WTC11 (cell line): Measurements from ENCODE around the gene NCKAP5. TPM values are rescaled to one million over a fixed set of nuclear protein-coding genes. Genes with fewer than 3 reads are reported as not detected.

Source experiments
- ATAC-seq: fragments of 200-7000 bp; cut with Tn5 transposase; 2 replicates; pipeline ENCODE4 v1.10.0; 2021; ENCODE audit warnings: mild to moderate bottlenecking, moderate library complexity
- CTCF ChIA-PET: fragments of 300-600 bp; sonication (Branson Sonifier 250); formaldehyde crosslinking; loops from one replicate; lab custom pipeline; 2021; ENCODE audit warnings: antibody characterized with exemption; lab: Charles Lee
- POLR2A ChIA-PET: fragments of 350-600 bp; sonication (Branson Sonifier 250); formaldehyde crosslinking; loops from one replicate; lab custom pipeline; 2021; ENCODE audit warnings: antibody characterized with exemption; lab: Charles Lee
- DNase-seq: peaks from one replicate; pipeline ENCODE4 v3.0.0; 2021; ENCODE audit warnings: low spot score
- H3K27ac Mint-ChIP-seq: 2 replicates; pipeline ENCODE4 v1.8.0; 2021; ENCODE audit warnings: mixed read lengths
- H3K27me3 Mint-ChIP-seq: 2 replicates; pipeline ENCODE4 v1.8.0; 2021; ENCODE audit warnings: low read depth, mild to moderate bottlenecking, moderate library complexity, mixed read lengths
- H3K36me3 Mint-ChIP-seq: 2 replicates; pipeline ENCODE4 v1.8.0; 2021; ENCODE audit warnings: mixed read lengths
- H3K4me1 Mint-ChIP-seq: 2 replicates; pipeline ENCODE4 v1.8.0; 2022; ENCODE audit warnings: mixed read lengths
- H3K4me3 Mint-ChIP-seq: 2 replicates; pipeline ENCODE4 v1.8.0; 2021; ENCODE audit warnings: mild to moderate bottlenecking, moderate library complexity, mixed read lengths
- H3K9me3 Mint-ChIP-seq: 2 replicates; pipeline ENCODE4 v1.8.0; 2021; ENCODE audit warnings: mixed read lengths
- CBFB ChIP-seq: sonication (generic); formaldehyde crosslinking; IDR thresholded peaks from 2 replicates; pipeline ENCODE4 v1.8.1; 2022; ENCODE audit warnings: mild to moderate bottlenecking, low read depth, missing genetic modification reagents
- CREM ChIP-seq: sonication (generic); formaldehyde crosslinking; IDR thresholded peaks from 2 replicates; pipeline ENCODE4 v1.8.1; 2022; ENCODE audit warnings: mild to moderate bottlenecking, missing genetic modification reagents, moderate library complexity
- FOXK1 ChIP-seq: sonication (generic); formaldehyde crosslinking; IDR thresholded peaks from 2 replicates; pipeline ENCODE4 v1.8.0; 2022; ENCODE audit warnings: mild to moderate bottlenecking, moderate library complexity, missing genetic modification reagents
- IRF2 ChIP-seq: sonication (generic); formaldehyde crosslinking; IDR thresholded peaks from 2 replicates; pipeline ENCODE4 v1.8.0; 2022; ENCODE audit warnings: low read depth, missing genetic modification reagents, borderline replicate concordance
- JAZF1 ChIP-seq: fragments of 250-450 bp; sonication (Bioruptor Pico); IDR thresholded peaks from 2 replicates; pipeline ENCODE4 v1.9.0; 2021; ENCODE audit warnings: moderate library complexity, mild to moderate bottlenecking, inconsistent platforms
- PRRX2 ChIP-seq: fragments of 250-450 bp; sonication (Bioruptor Pico); IDR thresholded peaks from 2 replicates; pipeline ENCODE4 v1.8.0; 2021; ENCODE audit warnings: mild to moderate bottlenecking
- TEAD4 ChIP-seq: sonication (generic); formaldehyde crosslinking; IDR thresholded peaks from 2 replicates; pipeline ENCODE4 v1.8.0; 2022; ENCODE audit warnings: mild to moderate bottlenecking, missing genetic modification reagents
- ZNF671 ChIP-seq: fragments of 250-450 bp; sonication (Bioruptor Pico); IDR thresholded peaks from 2 replicates; pipeline ENCODE4 v1.8.0; 2021; ENCODE audit warnings: mild to moderate bottlenecking
- total RNA-seq: library from RNA; stranded (reverse); gene quantifications from 3 replicates; pipeline ENCODE4 v1.2.3, GENCODE V29; 2021
- TF ChIP-seq, protein P1 (sequence below): sonication (generic); formaldehyde crosslinking; IDR thresholded peaks from 2 replicates; pipeline ENCODE4 v1.8.1; 2022; ENCODE audit warnings: mild to moderate bottlenecking, missing genetic modification reagents, moderate library complexity, borderline replicate concordance
- TF ChIP-seq, protein P2 (sequence below): fragments of 250-450 bp; sonication (Bioruptor Pico); IDR thresholded peaks from 2 replicates; pipeline ENCODE4 v1.9.0; 2021; ENCODE audit warnings: moderate library complexity, mild to moderate bottlenecking, inconsistent platforms, borderline replicate concordance
- TF ChIP-seq, protein P3 (sequence below): sonication (generic); formaldehyde crosslinking; conservative IDR thresholded peaks from 2 replicates; pipeline ENCODE4 v1.8.1; 2023; ENCODE audit warnings: mild to moderate bottlenecking, low read depth, missing genetic modification reagents, moderate library complexity
- TF ChIP-seq, protein P4 (sequence below): sonication (generic); formaldehyde crosslinking; IDR thresholded peaks from 2 replicates; pipeline ENCODE4 v1.8.1; 2022; ENCODE audit warnings: low read depth, mild to moderate bottlenecking, moderate library complexity, missing genetic modification reagents, borderline replicate concordance
- TF ChIP-seq, protein P5 (sequence below): fragments of 250-450 bp; sonication (Bioruptor Pico); IDR thresholded peaks from 2 replicates; pipeline ENCODE4 v2.1.2; 2022; ENCODE audit warnings: mild to moderate bottlenecking, moderate library complexity
- TF ChIP-seq, protein P6 (sequence below): sonication (generic); formaldehyde crosslinking; IDR thresholded peaks from 2 replicates; pipeline ENCODE4 v1.8.1; 2023; ENCODE audit warnings: mild to moderate bottlenecking, missing genetic modification reagents, moderate library complexity
- TF ChIP-seq, protein P7 (sequence below): sonication (generic); formaldehyde crosslinking; IDR thresholded peaks from 2 replicates; pipeline ENCODE4 v1.8.1; 2023; ENCODE audit warnings: mild to moderate bottlenecking, missing genetic modification reagents, moderate library complexity
- TF ChIP-seq, protein P8 (sequence below): sonication (generic); formaldehyde crosslinking; IDR thresholded peaks from 2 replicates; pipeline ENCODE4 v1.8.1; 2023; ENCODE audit warnings: mild to moderate bottlenecking, moderate library complexity, missing genetic modification reagents
- TF ChIP-seq, protein P9 (sequence below): fragments of 250-450 bp; sonication (Bioruptor Pico); IDR thresholded peaks from 2 replicates; pipeline ENCODE4 v1.9.0; 2021; ENCODE audit warnings: mild to moderate bottlenecking, borderline replicate concordance

NCKAP5 gene
- total RNA-seq, 1 experiment from 2014 or later, result 0.55 TPM

DNA sequence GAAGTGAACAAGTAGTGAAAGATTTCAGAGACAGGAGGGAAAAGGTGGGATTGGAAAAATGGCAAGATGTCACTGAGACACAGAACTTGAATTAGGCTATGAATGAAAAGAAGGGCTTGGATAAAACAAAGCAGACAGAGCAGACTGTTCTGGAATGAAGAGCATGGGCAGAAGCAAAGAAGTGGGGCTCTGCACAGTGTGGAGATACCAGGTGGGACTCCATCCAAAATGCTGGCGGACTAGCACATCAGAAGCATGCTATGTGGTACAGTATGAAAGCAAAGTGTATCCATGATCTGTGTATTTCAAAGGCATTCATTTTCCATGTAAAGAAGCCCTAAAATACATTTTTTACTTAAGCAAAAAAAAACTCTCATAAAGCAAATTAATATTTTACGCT is 487.4 kb downstream of the NCKAP5 start:
- Mint-ChIP-seq H3K4me1 (no peaks in the 10 kb centered on the region), H3K9me3 (no peaks in the 10 kb centered on the region)
- ATAC-seq (no peak), DNase-seq (no peak)
- TF ChIP-seq TEAD4 (CRISPR knock-in tag) (no peak), IRF2 (CRISPR knock-in tag) (no peak), CBFB (no peak)
- TF ChIP-seq, all 79 proteins: peak for 0
- no peaks in the 10 kb centered on the region for H3K27me3 Mint-ChIP-seq
- H3K4me3 Mint-ChIP-seq, result no peak overlapping the region
- ChIA-PET CTCF (no interaction called here), POLR2A (no interaction called here)
- H3K27ac Mint-ChIP-seq, result no peak overlapping the region
- no peaks in the 10 kb centered on the region for H3K36me3 Mint-ChIP-seq

DNA sequence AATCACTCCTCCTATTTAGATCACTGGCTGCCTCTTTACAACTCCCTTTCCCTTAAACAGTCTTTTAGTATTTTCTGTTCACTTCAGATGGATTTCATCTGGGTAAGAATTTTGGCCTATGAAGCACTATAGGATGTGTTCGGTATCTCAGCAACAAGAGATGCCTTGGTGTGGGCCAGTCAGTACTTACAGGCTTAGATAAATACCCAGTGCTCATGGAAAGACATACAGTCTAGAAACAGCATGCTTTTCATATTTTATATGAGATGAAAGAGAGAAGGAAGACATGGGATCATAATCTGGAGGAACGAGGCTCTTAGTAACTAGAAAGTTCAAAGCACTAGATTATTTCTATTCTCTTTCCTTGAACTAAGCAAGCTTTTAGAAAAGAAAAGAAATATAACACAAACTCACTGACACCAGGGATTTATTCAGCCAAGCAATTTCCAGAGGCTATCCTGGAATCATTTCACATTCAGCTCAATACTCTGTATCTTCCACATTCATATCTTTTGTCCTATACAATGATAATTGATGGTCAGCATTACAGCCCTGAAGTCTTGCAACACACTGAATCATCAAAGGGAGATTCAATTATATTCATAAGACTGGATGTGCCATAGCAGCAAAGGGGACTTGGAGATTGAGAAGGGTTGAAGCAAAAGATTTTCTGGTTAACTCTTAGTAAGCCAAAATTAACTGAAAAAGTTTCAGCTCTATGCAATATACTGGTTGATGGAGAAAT is 489.4 kb downstream of the NCKAP5 start:
- H3K27me3 Mint-ChIP-seq, result no peaks in the 10 kb centered on the region
- TF ChIP-seq, protein P1, sequence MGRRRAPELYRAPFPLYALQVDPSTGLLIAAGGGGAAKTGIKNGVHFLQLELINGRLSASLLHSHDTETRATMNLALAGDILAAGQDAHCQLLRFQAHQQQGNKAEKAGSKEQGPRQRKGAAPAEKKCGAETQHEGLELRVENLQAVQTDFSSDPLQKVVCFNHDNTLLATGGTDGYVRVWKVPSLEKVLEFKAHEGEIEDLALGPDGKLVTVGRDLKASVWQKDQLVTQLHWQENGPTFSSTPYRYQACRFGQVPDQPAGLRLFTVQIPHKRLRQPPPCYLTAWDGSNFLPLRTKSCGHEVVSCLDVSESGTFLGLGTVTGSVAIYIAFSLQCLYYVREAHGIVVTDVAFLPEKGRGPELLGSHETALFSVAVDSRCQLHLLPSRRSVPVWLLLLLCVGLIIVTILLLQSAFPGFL (CRISPR knock-in tag), result no peak
- TF ChIP-seq, protein P2, sequence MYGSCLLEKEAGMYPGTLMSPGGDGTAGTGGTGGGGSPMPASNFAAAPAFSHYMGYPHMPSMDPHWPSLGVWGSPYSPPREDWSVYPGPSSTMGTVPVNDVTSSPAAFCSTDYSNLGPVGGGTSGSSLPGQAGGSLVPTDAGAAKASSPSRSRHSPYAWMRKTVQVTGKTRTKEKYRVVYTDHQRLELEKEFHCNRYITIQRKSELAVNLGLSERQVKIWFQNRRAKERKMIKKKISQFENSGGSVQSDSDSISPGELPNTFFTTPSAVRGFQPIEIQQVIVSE (CRISPR knock-in tag), result no peak
- TF ChIP-seq CREM (CRISPR knock-in tag) (no peak), PRRX2 (CRISPR knock-in tag) (no peak), ZNF671 (CRISPR knock-in tag) (no peak), FOXK1 (no peak), JAZF1 (no peak)
- TF ChIP-seq, protein P3, sequence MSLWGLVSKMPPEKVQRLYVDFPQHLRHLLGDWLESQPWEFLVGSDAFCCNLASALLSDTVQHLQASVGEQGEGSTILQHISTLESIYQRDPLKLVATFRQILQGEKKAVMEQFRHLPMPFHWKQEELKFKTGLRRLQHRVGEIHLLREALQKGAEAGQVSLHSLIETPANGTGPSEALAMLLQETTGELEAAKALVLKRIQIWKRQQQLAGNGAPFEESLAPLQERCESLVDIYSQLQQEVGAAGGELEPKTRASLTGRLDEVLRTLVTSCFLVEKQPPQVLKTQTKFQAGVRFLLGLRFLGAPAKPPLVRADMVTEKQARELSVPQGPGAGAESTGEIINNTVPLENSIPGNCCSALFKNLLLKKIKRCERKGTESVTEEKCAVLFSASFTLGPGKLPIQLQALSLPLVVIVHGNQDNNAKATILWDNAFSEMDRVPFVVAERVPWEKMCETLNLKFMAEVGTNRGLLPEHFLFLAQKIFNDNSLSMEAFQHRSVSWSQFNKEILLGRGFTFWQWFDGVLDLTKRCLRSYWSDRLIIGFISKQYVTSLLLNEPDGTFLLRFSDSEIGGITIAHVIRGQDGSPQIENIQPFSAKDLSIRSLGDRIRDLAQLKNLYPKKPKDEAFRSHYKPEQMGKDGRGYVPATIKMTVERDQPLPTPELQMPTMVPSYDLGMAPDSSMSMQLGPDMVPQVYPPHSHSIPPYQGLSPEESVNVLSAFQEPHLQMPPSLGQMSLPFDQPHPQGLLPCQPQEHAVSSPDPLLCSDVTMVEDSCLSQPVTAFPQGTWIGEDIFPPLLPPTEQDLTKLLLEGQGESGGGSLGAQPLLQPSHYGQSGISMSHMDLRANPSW (CRISPR knock-in tag), result no peak
- TF ChIP-seq, protein P4, sequence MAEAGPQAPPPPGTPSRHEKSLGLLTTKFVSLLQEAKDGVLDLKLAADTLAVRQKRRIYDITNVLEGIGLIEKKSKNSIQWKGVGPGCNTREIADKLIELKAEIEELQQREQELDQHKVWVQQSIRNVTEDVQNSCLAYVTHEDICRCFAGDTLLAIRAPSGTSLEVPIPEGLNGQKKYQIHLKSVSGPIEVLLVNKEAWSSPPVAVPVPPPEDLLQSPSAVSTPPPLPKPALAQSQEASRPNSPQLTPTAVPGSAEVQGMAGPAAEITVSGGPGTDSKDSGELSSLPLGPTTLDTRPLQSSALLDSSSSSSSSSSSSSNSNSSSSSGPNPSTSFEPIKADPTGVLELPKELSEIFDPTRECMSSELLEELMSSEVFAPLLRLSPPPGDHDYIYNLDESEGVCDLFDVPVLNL (CRISPR knock-in tag), result no peak
- TF ChIP-seq, protein P5, sequence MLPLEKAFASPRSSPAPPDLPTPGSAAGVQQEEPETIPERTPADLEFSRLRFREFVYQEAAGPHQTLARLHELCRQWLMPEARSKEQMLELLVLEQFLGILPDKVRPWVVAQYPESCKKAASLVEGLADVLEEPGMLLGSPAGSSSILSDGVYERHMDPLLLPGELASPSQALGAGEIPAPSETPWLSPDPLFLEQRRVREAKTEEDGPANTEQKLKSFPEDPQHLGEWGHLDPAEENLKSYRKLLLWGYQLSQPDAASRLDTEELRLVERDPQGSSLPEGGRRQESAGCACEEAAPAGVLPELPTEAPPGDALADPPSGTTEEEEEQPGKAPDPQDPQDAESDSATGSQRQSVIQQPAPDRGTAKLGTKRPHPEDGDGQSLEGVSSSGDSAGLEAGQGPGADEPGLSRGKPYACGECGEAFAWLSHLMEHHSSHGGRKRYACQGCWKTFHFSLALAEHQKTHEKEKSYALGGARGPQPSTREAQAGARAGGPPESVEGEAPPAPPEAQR (CRISPR knock-in tag), result no peak
- TF ChIP-seq, protein P6, sequence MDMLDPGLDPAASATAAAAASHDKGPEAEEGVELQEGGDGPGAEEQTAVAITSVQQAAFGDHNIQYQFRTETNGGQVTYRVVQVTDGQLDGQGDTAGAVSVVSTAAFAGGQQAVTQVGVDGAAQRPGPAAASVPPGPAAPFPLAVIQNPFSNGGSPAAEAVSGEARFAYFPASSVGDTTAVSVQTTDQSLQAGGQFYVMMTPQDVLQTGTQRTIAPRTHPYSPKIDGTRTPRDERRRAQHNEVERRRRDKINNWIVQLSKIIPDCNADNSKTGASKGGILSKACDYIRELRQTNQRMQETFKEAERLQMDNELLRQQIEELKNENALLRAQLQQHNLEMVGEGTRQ (CRISPR knock-in tag), result no peak
- TF ChIP-seq, protein P7, sequence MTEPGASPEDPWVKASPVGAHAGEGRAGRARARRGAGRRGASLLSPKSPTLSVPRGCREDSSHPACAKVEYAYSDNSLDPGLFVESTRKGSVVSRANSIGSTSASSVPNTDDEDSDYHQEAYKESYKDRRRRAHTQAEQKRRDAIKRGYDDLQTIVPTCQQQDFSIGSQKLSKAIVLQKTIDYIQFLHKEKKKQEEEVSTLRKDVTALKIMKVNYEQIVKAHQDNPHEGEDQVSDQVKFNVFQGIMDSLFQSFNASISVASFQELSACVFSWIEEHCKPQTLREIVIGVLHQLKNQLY (CRISPR knock-in tag), result no peak
- TF ChIP-seq, protein P8, sequence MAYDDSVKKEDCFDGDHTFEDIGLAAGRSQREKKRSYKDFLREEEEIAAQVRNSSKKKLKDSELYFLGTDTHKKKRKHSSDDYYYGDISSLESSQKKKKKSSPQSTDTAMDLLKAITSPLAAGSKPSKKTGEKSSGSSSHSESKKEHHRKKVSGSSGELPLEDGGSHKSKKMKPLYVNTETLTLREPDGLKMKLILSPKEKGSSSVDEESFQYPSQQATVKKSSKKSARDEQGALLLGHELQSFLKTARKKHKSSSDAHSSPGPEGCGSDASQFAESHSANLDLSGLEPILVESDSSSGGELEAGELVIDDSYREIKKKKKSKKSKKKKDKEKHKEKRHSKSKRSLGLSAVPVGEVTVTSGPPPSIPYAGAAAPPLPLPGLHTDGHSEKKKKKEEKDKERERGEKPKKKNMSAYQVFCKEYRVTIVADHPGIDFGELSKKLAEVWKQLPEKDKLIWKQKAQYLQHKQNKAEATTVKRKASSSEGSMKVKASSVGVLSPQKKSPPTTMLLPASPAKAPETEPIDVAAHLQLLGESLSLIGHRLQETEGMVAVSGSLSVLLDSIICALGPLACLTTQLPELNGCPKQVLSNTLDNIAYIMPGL (CRISPR knock-in tag), result no peak
- TF ChIP-seq, protein P9, sequence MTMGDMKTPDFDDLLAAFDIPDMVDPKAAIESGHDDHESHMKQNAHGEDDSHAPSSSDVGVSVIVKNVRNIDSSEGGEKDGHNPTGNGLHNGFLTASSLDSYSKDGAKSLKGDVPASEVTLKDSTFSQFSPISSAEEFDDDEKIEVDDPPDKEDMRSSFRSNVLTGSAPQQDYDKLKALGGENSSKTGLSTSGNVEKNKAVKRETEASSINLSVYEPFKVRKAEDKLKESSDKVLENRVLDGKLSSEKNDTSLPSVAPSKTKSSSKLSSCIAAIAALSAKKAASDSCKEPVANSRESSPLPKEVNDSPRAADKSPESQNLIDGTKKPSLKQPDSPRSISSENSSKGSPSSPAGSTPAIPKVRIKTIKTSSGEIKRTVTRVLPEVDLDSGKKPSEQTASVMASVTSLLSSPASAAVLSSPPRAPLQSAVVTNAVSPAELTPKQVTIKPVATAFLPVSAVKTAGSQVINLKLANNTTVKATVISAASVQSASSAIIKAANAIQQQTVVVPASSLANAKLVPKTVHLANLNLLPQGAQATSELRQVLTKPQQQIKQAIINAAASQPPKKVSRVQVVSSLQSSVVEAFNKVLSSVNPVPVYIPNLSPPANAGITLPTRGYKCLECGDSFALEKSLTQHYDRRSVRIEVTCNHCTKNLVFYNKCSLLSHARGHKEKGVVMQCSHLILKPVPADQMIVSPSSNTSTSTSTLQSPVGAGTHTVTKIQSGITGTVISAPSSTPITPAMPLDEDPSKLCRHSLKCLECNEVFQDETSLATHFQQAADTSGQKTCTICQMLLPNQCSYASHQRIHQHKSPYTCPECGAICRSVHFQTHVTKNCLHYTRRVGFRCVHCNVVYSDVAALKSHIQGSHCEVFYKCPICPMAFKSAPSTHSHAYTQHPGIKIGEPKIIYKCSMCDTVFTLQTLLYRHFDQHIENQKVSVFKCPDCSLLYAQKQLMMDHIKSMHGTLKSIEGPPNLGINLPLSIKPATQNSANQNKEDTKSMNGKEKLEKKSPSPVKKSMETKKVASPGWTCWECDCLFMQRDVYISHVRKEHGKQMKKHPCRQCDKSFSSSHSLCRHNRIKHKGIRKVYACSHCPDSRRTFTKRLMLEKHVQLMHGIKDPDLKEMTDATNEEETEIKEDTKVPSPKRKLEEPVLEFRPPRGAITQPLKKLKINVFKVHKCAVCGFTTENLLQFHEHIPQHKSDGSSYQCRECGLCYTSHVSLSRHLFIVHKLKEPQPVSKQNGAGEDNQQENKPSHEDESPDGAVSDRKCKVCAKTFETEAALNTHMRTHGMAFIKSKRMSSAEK (CRISPR knock-in tag), result no peak

More for the DNA sequence above, 489.4 kb downstream of the NCKAP5 start:
- Mint-ChIP-seq H3K27ac (no peak overlapping the region), H3K36me3 (no peaks in the 10 kb centered on the region), H3K9me3 (no peaks in the 10 kb centered on the region; the same call in 1 of the 2 replicates), H3K4me3 (no peak overlapping the region), H3K4me1 (no peaks in the 10 kb centered on the region)
- DNase-seq, result no peak
- ChIA-PET CTCF (no interaction called here), POLR2A (no interaction called here)
- ATAC-seq, result no peak
